ENCODE results near the gene ANO3. TPM values are rescaled to one million over a fixed set of nuclear protein-coding genes. Genes with fewer than 3 reads are reported as not detected.
"Not testable (repeated sequence)": the region's sequence is repeated elsewhere in the genome, so short reads cannot be mapped to it uniquely, and the experiment has no call there.

Gene ANO3
- total RNA-seq, 1 experiment from 2014 or later: not detected

DNA sequence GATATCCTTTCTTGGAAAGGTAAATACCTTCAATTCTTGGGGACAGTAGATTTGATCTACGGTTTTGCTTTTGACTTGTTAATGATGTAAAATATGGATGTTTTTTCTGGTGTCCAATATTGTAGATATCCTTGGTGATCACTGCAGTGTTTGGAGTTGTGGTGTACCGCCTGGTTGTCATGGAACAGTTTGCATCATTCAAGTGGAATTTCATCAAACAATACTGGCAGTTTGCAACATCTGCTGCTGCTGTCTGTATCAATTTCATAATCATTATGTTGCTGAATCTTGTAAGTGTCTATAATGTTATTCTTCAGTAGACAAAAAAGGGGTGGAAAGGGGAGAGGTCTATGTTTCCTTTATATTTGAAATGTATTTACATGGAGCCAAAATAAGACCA is 267.5 kb downstream of the ANO3 start:
- DNase-seq (ENCODE audit: low spot score): no peak
- in situ Hi-C loops (cut with HindIII; ENCODE audit: low sequenced_read_pairs): no loop called here

DNA sequence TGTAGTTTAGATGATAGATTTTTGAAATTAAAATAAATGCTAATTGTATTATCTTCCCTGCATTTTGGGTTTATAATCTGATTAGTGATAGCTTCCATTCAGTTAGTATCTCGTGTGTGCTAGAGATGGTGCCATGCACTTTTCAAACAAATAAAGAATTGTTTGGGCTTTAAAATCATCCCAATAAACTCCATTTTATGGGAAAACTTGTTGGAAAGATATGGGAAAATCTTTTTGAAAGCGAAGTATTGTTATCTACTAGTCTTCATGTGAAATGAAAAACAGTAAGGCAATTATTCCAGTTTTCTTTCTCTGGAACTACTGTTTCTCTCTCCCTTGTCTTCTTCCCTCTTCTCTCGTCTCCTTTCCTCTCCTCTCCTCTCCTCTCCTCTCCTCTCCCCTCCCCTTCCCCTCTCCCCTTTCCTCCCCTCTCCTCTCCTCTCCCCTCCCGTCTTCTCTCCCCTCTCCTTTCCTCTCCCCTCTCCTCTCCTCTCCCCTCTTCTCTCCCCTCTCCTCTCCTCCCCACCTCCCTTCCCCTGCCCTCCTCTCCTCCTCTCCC is 268.0 kb downstream of the ANO3 start:
- in situ Hi-C loops (cut with HindIII; ENCODE audit: low sequenced_read_pairs): no loop called here
- DNase-seq (ENCODE audit: low spot score): no peak

DNA sequence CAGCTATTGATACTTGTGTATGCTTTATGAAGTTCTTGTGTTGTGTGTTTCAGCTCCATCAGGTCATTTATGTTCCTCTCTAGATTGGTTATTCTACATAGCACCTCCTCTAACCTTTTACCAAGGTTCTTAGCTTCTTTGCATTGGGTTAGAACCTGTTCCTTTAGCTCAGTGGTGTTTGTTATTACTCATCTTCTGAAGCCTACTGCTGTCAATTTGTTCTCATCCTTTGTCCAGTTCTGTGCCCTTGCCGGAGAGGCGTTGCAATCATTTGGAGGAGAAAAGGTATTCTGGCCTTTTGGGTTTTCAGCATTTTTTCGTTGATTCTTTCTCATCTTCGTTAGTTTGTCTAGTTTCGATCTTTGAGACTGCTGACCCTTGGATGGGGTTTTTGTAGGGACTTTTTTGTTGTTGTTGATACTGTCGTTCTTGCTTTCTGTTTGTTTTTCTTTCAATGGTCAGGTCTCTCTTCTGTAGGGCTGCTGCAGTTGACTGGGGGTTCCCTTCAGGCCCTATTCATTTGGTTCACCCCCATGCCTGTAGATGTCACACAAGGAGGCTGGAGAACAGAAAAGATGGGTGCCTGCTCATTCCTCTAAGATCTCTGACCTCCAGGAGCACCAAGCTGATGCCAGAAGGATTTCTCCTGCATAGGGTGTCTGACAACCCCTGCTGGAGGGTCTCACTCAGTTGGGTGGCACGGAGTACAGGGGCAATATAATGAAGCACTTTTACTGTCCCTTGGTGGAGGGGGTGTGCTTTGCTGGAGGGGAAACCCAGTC is 276.0 kb downstream of the ANO3 start:
- no peak for DNase-seq (ENCODE audit: low spot score)
- in situ Hi-C loops (cut with HindIII; ENCODE audit: low sequenced_read_pairs): no loop called here

DNA sequence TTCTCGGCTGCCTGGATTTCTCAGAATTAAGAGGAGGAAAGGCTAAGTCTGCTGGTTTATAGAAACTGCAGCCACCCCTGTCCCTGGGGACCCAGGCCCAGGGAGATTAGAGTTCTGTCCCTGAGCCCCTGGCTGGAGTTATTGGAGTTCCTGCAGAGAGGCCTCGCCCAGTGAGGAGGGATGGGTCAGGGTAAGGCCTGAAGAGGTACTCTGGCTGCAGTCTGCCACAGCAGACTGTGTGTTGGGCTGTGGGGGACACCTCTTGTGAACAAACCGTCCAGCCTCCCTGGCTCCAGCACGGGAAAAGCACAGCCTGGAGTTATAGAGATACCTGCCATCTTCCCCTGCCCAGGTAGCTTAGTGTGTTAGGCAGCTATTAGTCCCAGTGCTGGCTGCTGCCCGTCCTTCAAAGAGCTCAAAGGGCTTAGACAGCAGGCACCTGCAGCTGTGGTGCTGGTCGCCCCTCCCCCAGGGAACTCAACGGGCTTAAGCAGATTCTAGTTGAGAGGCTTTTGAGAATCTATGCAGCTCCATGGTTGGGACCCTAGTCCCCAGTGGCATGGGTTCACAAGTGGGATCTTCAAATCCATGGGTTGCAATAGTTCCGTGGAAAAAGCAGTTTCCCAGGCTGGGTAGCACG is 276.7 kb downstream of the ANO3 start:
- in situ Hi-C loops (cut with HindIII; ENCODE audit: low sequenced_read_pairs): no loop called here
- no peak for DNase-seq (ENCODE audit: low spot score)

DNA sequence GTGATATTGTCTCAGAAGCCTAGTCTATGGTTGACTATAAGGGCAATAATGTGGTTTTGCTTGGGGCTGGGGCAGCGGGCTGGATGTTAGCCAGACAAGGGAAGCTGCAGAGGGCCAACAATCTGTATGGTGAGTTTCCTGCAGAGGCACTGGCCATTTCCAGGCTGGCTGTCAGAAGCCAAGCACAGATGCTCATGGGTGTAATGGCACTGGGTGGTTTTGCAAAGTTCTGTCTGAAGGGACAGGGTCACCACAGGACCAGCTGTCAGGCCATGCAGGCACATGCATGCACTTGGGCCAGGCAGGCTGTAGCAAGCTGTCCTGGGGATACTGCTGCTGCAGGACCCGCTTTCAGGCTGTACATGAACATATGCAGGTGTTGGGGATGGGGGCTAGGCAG is 281.8 kb downstream of the ANO3 start:
- in situ Hi-C loops (cut with HindIII; ENCODE audit: low sequenced_read_pairs): no loop called here
- DNase-seq (ENCODE audit: low spot score): no peak

DNA sequence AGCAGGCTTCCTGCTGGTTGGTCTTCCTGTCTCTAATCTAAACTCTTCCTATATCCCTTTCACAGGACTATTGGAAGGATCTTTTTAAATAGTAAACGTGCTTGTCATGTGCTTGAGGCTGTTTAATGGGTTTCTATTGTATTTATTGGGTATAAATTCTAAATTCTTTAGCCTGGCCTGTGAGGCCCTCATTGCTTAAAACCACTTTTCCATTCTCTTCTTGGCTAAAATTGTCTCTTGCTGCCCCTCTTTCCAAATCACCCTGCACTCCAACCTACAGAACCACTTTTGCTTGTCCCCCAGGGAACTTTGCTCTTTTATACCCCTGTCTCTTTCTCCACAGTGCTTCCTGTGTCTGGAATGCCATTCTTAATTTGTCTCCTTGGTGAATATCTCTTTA is 286.5 kb downstream of the ANO3 start:
- in situ Hi-C loops (cut with HindIII; ENCODE audit: low sequenced_read_pairs): no loop called here
- DNase-seq (ENCODE audit: low spot score): no peak

DNA sequence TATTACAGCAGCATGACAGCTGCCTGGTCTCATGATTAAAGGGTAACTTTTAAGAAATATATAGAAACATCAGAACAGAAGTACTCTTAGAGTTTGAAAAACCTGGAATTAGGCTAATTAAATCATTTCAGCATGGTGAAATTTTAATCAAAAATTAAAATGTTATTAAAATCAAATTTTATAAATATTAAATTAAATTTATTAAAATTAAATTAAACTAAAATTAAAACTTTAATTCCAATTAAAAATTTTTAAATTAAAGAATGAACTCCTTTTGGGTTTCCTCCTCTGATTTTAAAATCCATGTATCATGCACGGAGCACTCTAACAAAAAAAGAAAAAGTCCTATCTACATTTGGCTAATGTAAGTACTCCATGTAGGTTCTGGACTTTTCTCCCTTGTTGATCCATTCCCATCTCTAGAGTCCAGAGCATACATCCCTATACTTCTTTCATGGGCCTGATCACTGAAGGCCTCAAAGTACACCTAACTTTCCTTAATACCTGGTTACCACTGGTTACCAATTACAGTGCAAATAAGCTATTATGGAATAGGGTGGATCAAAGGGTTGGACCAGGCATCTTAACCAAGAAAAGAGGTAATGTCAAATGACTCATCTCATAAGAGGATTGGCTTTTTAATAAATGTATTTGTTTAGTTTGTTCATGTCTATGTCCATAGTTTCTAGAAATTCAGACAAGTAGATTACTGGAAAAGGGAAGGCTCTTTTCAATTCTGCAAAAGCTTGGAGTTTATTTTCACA is 288.5 kb downstream of the ANO3 start:
- in situ Hi-C loops (cut with HindIII; ENCODE audit: low sequenced_read_pairs): no loop called here
- DNase-seq (ENCODE audit: low spot score): no peak

DNA sequence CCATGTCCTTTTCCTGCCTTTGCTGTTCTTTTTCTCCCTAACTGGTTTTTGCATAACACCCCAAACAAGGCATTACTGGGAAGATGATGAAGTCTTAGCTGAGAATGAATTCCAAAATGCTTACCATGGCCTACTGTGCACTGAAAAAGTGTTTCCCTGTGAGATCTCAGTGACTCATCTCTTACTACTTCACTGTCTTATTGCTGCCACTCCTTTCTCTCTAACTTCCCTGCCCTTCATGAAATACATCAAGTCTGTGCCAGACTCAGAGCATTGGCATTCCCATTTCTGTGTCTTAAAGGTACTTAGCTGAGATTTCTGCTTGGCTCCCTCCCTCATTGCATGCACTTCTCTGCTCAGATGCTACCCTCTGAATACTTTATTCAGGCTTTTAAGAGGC is 289.2 kb downstream of the ANO3 start:
- in situ Hi-C loops (cut with HindIII; ENCODE audit: low sequenced_read_pairs): no loop called here
- no peak for DNase-seq (ENCODE audit: low spot score)

DNA sequence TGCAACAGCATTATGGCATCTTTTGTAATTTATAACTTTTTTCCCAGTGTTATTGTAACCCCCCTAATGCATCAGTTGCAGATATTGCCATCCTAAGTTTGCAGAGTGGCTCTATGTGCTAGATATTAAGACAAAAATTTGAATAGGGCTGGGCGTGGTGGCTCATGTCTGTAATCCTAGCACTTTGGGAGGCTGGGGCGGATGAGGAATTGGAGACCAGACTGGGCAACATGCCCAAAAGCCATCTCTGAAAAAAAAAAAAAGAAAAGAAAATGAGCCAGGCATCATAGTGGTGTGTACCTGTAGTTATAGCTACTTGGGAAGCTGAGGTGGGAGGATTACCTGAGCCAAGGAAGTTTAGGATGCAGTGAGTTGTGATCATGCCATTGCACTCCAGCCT is 290.3 kb downstream of the ANO3 start:
- no peak for DNase-seq (ENCODE audit: low spot score)
- in situ Hi-C loops (cut with HindIII; ENCODE audit: low sequenced_read_pairs): no loop called here

DNA sequence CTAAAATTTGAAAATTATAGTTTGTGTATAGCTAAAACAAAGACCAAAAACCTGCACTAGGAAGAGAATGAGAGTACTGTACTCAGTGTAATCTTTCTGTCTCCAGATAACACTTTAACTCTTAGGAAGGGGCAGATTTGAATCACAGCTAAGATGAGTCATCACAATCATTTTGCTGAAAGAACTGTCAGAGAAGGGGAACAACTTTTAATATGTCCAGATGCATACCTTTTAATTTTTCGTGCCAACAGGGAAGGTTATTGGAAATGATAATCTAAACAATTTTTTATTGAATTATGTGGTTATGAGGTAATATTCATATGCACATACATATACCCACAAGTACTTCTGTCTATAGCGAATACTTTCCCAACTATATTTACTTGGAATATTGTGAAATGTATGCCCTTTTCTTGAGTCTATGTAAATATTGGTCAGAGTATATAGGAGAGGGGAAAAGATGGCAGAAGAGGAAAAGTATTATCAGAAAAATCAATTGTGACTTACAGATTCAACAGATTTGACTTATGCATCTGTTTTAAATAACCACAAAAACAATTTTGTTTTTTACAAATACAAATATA is 291.2 kb downstream of the ANO3 start:
- no peak for DNase-seq (ENCODE audit: low spot score)
- in situ Hi-C loops (cut with HindIII; ENCODE audit: low sequenced_read_pairs): no loop called here

DNA sequence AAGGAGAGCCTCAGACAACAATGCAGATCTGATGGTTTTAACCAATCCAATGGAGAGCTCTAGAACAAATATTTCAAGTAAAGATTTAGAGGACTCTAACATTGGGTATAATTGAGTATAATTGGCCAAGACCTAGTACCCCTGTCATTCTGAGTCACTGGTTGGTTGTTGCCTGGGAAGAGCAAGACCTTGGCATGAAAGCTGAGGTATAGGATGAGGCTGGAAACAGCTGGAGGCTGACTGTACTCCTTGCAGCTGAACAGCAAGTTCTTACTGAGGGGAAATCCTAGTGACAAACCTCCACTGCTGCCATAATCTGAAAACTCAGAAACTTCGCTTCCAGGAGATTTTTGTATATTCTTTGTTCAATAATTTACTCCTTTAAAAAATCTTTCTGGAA is 294.4 kb downstream of the ANO3 start:
- in situ Hi-C loops (cut with HindIII; ENCODE audit: low sequenced_read_pairs): no loop called here
- no peak for DNase-seq (ENCODE audit: low spot score)

DNA sequence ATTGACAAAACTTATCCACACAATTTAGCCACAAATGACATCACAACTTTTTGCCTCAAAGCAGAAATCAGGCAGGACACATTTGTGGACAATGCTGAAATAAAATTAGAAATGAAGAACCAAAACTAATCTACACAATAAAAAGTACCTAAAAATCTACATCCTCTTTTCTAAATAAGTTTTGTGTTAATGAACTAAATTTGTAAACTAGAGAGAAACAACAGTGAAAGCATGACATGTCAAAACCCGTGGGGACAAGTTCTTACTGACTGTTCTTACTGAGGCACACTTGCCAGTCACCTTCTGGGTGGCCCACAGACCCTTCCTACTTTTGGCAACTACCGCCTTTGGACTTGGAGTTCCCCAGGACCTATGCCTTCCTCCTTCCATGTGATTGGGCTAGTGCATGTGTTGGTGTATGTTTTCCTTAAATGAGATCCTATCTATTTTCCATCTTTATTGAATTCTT is 300.8 kb downstream of the ANO3 start:
- in situ Hi-C loops (cut with HindIII; ENCODE audit: low sequenced_read_pairs): no loop called here
- DNase-seq (ENCODE audit: low spot score): no peak

DNA sequence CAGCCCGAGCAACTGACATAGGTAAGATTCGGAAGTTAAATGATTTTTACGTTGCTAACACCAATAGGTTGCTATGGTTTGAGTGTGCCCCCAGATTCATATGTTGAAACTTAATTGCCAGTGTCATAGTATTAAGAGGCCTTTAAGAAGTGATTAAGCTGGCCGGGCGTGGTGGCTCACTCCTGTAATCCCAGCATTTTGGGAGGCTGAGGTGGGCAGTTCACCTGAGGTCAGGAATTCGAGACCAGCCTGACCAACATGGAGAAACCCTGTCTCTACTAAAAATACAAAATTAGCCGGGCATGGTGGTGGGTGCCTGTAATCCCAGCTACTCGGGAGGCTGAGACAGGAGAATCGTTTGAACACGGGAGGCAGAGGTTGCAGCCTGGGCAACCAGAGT is 311.4 kb downstream of the ANO3 start:
- in situ Hi-C loops (cut with HindIII; ENCODE audit: low sequenced_read_pairs); DNase-seq (ENCODE audit: low spot score): not testable (repeated sequence)

DNA sequence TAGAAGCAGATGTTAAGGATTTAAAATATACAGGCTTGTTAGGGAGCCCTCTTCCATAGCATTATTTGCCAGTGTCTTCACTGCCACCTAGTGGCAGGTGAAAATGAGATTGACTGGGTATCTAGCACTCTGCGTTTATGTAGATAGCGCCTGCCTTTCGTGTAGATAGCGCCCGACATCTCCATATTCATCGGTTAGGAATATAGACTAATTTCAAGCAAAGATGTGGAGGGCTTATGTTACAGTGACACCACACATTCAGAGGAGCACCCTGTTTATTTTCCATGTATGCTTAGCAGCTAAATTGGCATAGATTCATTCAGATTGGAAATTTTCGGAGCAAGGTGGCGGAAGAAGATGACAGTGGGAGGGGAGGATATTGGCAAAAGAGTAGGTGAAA is 318.0 kb downstream of the ANO3 start:
- in situ Hi-C loops (cut with HindIII; ENCODE audit: low sequenced_read_pairs): no loop called here
- DNase-seq (ENCODE audit: low spot score): peak; percentile 32

DNA sequence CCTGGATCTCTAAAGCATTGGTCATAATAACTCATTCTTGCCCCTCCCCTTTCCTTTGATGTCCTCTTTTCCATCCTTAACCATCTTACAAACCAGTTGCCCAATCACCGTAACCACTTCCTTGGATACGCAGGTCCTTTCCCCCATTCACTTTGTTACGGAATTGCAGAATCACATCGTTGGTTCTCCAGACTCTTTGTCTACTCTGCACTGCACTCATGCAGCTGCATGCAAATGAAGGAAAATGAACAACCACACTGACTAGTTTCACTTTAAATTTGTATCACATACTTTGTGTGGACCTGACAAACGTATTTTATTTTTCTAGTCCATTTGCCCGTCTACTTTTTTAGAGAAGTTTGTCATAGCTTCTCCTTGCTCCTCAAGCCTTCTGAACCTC is 320.0 kb downstream of the ANO3 start:
- in situ Hi-C loops (cut with HindIII; ENCODE audit: low sequenced_read_pairs): no loop called here
- DNase-seq (ENCODE audit: low spot score): no peak

DNA sequence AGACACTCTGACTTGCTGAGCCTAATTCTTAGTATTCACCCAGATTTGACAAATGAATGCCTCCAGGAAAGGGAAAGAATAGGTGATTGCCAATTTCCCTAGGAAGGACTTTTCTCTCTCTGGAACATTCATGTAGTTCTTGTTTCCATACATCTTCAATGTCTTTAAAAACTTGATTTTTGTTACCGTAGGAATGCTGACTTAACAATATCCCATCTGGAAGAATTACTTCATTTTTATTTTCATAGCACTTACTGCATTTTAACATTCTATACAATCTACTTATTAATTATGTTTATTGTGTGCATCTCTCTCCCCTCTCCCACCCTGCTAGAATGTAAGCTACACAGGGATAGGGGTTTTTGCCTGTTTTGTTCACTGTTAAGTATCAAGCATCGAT is 323.4 kb downstream of the ANO3 start:
- in situ Hi-C loops (cut with HindIII; ENCODE audit: low sequenced_read_pairs): no loop called here
- DNase-seq (ENCODE audit: low spot score): no peak

DNA sequence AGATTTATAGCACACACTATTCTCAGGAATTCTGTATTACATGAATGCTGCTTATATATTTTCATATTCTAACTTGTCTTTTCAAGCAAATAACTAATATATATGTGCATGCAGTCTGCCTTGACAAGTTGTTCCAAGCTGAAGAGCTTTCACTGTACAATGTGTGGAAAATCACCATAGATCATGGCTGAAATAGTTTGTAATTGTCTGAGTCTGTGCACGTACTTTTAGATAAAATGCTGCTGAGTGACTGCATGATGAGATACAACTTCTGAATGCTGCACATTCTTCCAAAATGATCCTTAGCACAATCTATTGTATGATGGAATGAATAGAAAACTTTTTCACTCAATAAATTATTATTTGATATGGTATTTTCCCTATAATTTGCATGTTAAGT is 331.0 kb downstream of the ANO3 start:
- in situ Hi-C loops (cut with HindIII; ENCODE audit: low sequenced_read_pairs): no loop called here
- DNase-seq (ENCODE audit: low spot score): no peak

DNA sequence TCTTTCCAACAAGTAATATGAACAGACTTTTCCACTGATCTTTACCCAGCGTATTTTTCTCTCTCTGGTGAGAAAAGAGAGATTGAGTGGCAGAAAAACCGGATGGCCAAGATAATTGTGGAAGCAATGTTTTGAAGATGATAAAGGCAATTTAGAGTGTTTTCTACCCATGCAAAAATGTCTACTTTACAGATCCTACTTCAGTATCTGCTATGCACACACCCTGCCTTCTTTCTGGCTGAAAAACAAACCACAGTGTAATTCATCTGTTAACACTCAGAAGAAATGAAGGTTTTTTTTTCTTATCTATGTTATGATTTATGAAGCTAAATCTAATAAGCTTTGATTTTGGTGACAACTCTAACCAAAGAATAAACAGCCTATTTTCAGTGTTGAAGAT is 333.1 kb downstream of the ANO3 start:
- in situ Hi-C loops (cut with HindIII; ENCODE audit: low sequenced_read_pairs): no loop called here
- no peak for DNase-seq (ENCODE audit: low spot score)

DNA sequence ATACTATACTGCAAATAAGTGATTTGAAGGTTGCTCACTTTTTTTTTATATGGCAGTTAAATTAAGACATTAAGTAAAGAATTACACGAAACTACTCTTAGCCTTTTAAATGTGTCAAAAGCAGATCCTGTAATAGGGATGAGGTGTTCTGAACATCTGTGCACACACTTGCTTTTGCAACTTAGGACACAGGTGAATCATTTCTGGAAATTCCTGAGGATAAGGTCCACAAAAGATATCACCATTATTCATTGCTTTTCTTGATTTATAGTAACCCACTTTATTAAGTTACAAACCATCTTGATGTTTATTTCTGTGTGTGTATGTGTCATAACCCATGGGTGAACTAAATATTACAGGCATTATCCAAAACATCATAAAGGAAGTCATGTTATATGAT is 334.0 kb downstream of the ANO3 start:
- DNase-seq (ENCODE audit: low spot score): no peak
- in situ Hi-C loops (cut with HindIII; ENCODE audit: low sequenced_read_pairs): no loop called here

Data from G401 (cell line).